PC-9 (cell line): ENCODE results near the gene PRSS57.

Experiments used
- CTCF ChIP-seq: fragments of 200-600 bp; sonication (generic); conservative IDR thresholded peaks from 2 replicates; pipeline ENCODE4 v1.6.1; 2017; ENCODE audit warnings: mixed run types, antibody characterized with exemption, mild to moderate bottlenecking, moderate library complexity
- EZH2 ChIP-seq: fragments of 200-600 bp; sonication (generic); IDR thresholded peaks from 2 replicates; pipeline ENCODE4 v1.8.0; 2017; ENCODE audit warnings: antibody characterized with exemption, low read depth

- TF ChIP-seq EZH2 (no peak), CTCF (no peak)
Measured at GRCh38 chr19:728011-728410, 32.8 kb upstream of the PRSS57 start.
